PC-9 (cell line): ENCODE data around the gene ADRA1B. TPM values are rescaled to one million over a fixed set of nuclear protein-coding genes. Genes with fewer than 3 reads are reported as not detected.

Experiments
- BruUV-seq: library from RNA; stranded (reverse); fragments of 400-500 nt; replicated peaks from 2 replicates; lab custom pipeline; 2021; lab: Mats Ljungman, UMichigan
- CTCF ChIA-PET: fragments of 300-600 bp; sonication (Branson Sonifier 250); formaldehyde crosslinking; loops from one replicate; lab custom pipeline; 2022; ENCODE audit warnings: antibody characterized with exemption; lab: Charles Lee
- POLR2A ChIA-PET: fragments of 300-600 bp; sonication (Branson Sonifier 250); formaldehyde crosslinking; loops from one replicate; lab custom pipeline; 2022; ENCODE audit warnings: antibody characterized with exemption; ENCODE audit not compliant: unreplicated experiment; lab: Charles Lee
- DNase-seq, 2 experiments: peaks; one replicate each; pipeline versions ENCODE4 v3.0.0 to v3.0.0-alpha.2; 2015 to 2022; ENCODE audit warnings: mixed read lengths in 1 of 2
- H2AFZ ChIP-seq: fragments of 200-600 bp; sonication (generic); 2 replicates; pipeline ENCODE4 v1.8.1; 2017; ENCODE audit warnings: antibody characterized with exemption
- H3F3A ChIP-seq: fragments of 200-600 bp; sonication (generic); 2 replicates; pipeline ENCODE4 v1.8.1; 2017; ENCODE audit warnings: antibody characterized with exemption, mild to moderate bottlenecking, low read depth; ENCODE audit not compliant: insufficient read depth
- H3K27ac ChIP-seq: fragments of 200-600 bp; sonication (generic); 2 replicates; pipeline ENCODE4 v1.6.1; 2016; ENCODE audit warnings: mixed run types
- H3K27me3 ChIP-seq: fragments of 200-600 bp; sonication (generic); 2 replicates; pipeline ENCODE4 v1.6.1; 2016; ENCODE audit warnings: low read depth, mixed run types; ENCODE audit not compliant: insufficient read depth
- H3K36me3 ChIP-seq: fragments of 200-600 bp; sonication (generic); 2 replicates; pipeline ENCODE4 v1.6.1; 2016; ENCODE audit warnings: low read depth, mixed run types
- H3K4me1 ChIP-seq: fragments of 200-600 bp; sonication (generic); replicated peaks from 2 replicates; pipeline ENCODE4 v1.6.1; 2016; ENCODE audit warnings: mixed run types; ENCODE audit not compliant: insufficient read depth
- H3K4me2 ChIP-seq: fragments of 200-600 bp; sonication (generic); 2 replicates; pipeline ENCODE4 v1.6.1; 2017; ENCODE audit warnings: mixed run types
- H3K4me3 ChIP-seq: fragments of 200-600 bp; sonication (generic); 2 replicates; pipeline ENCODE4 v1.6.1; 2016; ENCODE audit warnings: mixed run types
- H3K79me2 ChIP-seq: fragments of 200-600 bp; sonication (generic); 2 replicates; pipeline ENCODE4 v1.6.1; 2017; ENCODE audit warnings: low read depth, mixed run types
- H3K9me2 ChIP-seq: fragments of 200-600 bp; sonication (generic); 2 replicates; pipeline ENCODE4 v1.8.1; 2017; ENCODE audit warnings: mild to moderate bottlenecking; ENCODE audit not compliant: insufficient read depth
- H3K9me3 ChIP-seq: fragments of 200-600 bp; sonication (generic); 2 replicates; pipeline ENCODE4 v1.8.1; 2016; ENCODE audit warnings: low read depth; ENCODE audit not compliant: insufficient read depth
- H4K20me1 ChIP-seq: fragments of 200-600 bp; sonication (generic); 2 replicates; pipeline ENCODE4 v1.8.1; 2017; ENCODE audit not compliant: insufficient read depth
- EZH2 ChIP-seq: fragments of 200-600 bp; sonication (generic); IDR thresholded peaks from 2 replicates; pipeline ENCODE4 v1.8.0; 2017; ENCODE audit warnings: antibody characterized with exemption, low read depth
- intact Hi-C: fragments of 100-400 bp; cut with micrococcal nuclease; formaldehyde crosslinking; loops from one replicate; pipeline ENCODE4 v1.10.0; 2022; ENCODE audit not compliant: unreplicated experiment
- total RNA-seq: library from RNA; stranded (reverse); gene quantifications from 2 replicates; pipeline ENCODE4 v1.2.3, GENCODE V29; 2021
- TF ChIP-seq, protein P1 (sequence below): fragments of 200-600 bp; sonication (generic); conservative IDR thresholded peaks from 2 replicates; pipeline ENCODE4 v1.6.1; 2017; ENCODE audit warnings: mixed run types, antibody characterized with exemption, mild to moderate bottlenecking, moderate library complexity

ADRA1B gene
- total RNA-seq, 1 experiment from 2014 or later, result 4.6 TPM

GRCh38 chr5:159902444-159903121 is 13.7 kb upstream of the ADRA1B start:
- TF ChIP-seq, protein P1, sequence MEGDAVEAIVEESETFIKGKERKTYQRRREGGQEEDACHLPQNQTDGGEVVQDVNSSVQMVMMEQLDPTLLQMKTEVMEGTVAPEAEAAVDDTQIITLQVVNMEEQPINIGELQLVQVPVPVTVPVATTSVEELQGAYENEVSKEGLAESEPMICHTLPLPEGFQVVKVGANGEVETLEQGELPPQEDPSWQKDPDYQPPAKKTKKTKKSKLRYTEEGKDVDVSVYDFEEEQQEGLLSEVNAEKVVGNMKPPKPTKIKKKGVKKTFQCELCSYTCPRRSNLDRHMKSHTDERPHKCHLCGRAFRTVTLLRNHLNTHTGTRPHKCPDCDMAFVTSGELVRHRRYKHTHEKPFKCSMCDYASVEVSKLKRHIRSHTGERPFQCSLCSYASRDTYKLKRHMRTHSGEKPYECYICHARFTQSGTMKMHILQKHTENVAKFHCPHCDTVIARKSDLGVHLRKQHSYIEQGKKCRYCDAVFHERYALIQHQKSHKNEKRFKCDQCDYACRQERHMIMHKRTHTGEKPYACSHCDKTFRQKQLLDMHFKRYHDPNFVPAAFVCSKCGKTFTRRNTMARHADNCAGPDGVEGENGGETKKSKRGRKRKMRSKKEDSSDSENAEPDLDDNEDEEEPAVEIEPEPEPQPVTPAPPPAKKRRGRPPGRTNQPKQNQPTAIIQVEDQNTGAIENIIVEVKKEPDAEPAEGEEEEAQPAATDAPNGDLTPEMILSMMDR, result no peak
- no peak for TF ChIP-seq EZH2
- Histone ChIP-seq H3K36me3 (no peaks in the 10 kb centered on the region), H3K79me2 (no peaks in the 10 kb centered on the region), H3F3A (peaks cover 27% of the 10 kb centered on the region), H3K4me1 (peaks cover 71% of the 10 kb centered on the region), H2AFZ (no peak overlapping the region), H3K9me2 (no peaks in the 10 kb centered on the region), H4K20me1 (no peaks in the 10 kb centered on the region), H3K27me3 (no peaks in the 10 kb centered on the region), H3K4me3 (no peak overlapping the region), H3K27ac (peak overlapping the region; percentile 97), H3K4me2 (peak overlapping the region; percentile 20; the same call in 1 of the 2 replicates), H3K9me3 (no peaks in the 10 kb centered on the region)
- intact Hi-C loops, result no loop called here
- no TSS peak for BruUV-seq
- POLR2A ChIA-PET, result no interaction called here
- DNase-seq, result peak; percentile 54 to 76
- CTCF ChIA-PET, result interaction anchor here (0.6 to 0.7 kb wide), 2 partner anchors 370 to 904 kb away, joined by 3 to 7 read pairs; no protein-coding TSS in a partner anchor

DNA sequence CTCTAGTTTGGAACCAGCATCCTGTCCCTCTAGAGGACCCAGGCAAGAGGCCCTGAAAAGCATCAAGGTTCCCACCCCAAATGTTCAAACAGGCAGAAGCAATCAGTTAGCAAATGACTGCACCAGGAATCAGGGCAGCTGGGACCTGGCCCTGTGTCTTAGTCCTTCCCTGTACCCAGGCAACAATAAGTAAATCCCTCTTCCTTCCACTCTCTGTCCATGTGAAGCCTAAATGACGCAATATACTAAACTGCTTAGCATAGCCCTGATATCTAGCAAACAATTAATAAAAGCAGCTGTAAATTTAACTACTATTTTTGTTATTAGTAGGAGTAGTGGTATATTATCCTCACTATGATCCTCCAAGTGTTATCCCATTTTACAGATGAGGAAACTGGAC is 13.2 kb upstream of the ADRA1B start:
- Histone ChIP-seq H3K79me2 (no peaks in the 10 kb centered on the region), H3K9me3 (no peaks in the 10 kb centered on the region), H3K36me3 (no peaks in the 10 kb centered on the region), H3F3A (peaks cover 27% of the 10 kb centered on the region), H2AFZ (no peak overlapping the region), H3K4me3 (no peak overlapping the region), H3K4me2 (no peak overlapping the region), H3K27me3 (no peaks in the 10 kb centered on the region), H3K9me2 (no peaks in the 10 kb centered on the region), H3K27ac (peak overlapping the region; percentile 97), H4K20me1 (no peaks in the 10 kb centered on the region), H3K4me1 (peaks cover 76% of the 10 kb centered on the region)
- ChIA-PET POLR2A (no interaction called here), CTCF (interaction anchor here (0.6 to 0.7 kb wide), 2 partner anchors 371 to 904 kb away, joined by 3 to 7 read pairs; no protein-coding TSS in a partner anchor)
- intact Hi-C loops, result no loop called here
- TF ChIP-seq, protein P1, result no peak
- TF ChIP-seq EZH2, result no peak
- TSS peak; percentile 66 for BruUV-seq
- no peak for DNase-seq

GRCh38 chr5:159904874-159905273 is 11.4 kb upstream of the ADRA1B start:
- CTCF ChIA-PET, result no interaction called here
- TF ChIP-seq, protein P1, result no peak
- TF ChIP-seq EZH2, result no peak
- H3K4me3 ChIP-seq, result no peak overlapping the region
- no peaks in the 10 kb centered on the region for H3K79me2 ChIP-seq
- H3K36me3 ChIP-seq, result no peaks in the 10 kb centered on the region
- peaks cover 82% of the 10 kb centered on the region for H3K4me1 ChIP-seq
- BruUV-seq, result no TSS peak
- intact Hi-C loops, result loop anchor here (1.0 to 5.0 kb wide), 5 partner anchors 8 to 563 kb away; no protein-coding TSS in a partner anchor
- no peaks in the 10 kb centered on the region for H3K9me2 ChIP-seq
- peaks cover 30% of the 10 kb centered on the region for H3F3A ChIP-seq
- DNase-seq, result no peak
- no peaks in the 10 kb centered on the region for H3K27me3 ChIP-seq
- no peaks in the 10 kb centered on the region for H3K9me3 ChIP-seq
- peak overlapping the region; percentile 39 for H3K4me2 ChIP-seq
- POLR2A ChIA-PET, result no interaction called here
- H3K27ac ChIP-seq, result peak overlapping the region; percentile 97
- H2AFZ ChIP-seq, result no peak overlapping the region
- no peaks in the 10 kb centered on the region for H4K20me1 ChIP-seq
